ENCODE measurements around the gene BRSK1. TPM values are rescaled to one million over a fixed set of nuclear protein-coding genes. Genes with fewer than 3 reads are reported as not detected.

Gene BRSK1
- total RNA-seq, 1 donor from 2014 or later, result 43.4 TPM

DNA sequence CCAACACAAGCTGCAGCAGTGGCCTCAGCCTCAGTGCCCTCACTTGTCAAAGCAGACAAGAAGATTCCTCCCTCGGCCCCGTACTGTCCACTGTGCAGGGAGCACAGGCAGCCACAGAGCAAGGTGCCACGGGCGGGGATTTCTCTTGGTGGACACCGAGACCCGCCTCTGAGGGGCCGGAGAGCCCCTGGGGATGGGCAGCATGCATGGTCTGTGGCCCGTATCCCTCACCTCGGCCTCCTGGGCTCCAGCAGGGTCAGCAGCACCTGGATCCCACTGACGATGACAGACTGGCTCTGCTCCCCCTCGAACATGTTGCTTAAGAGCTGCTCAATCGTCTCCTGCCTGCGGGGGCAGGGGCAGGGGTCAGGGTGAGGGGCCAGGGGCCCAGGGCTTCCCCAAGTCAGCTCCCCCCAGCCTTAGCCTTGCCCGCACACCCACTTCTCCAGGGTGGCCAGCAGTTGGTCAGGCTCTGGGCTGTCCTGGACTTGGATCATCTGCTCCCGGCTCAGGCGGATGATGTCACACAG lies 41.8 kb upstream of the BRSK1 start:
- no peaks in the 10 kb centered on the region for H3K9me3 Mint-ChIP-seq
- no peaks in the 10 kb centered on the region for H3K27me3 Mint-ChIP-seq (ENCODE audit: low read depth)
- no peak for DNase-seq (ENCODE audit: low spot score in 2 of 2, unreplicated experiment in 2 of 2)
- TF ChIP-seq CTCF (IDR thresholded peaks at IDR 0.05; ENCODE audit: unreplicated experiment), result no peak
- H3K4me1 Mint-ChIP-seq, result no peaks in the 10 kb centered on the region
- no peak overlapping the region for H3K27ac Mint-ChIP-seq
- no peak overlapping the region for H3K4me3 Mint-ChIP-seq
- H3K36me3 Mint-ChIP-seq, result peaks cover 24% of the 10 kb centered on the region

DNA sequence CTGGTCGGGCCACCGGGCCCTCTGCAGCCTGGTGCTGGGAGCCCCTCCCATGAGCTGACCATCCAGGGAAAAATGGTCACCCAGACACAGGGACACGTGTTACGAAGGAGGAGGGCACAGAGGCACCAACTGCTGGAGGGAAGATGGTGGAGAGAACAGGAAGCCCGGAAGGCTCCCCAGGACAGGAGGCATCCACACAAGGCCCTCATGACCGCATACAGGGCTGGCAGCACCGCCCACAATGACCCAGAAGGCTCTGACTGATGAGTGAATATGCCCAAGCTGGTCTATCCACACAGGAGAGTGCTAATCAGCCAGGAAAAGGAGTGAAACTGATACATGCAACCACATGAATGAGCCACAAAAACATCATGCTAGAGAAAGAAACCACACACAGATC lies 41.3 kb upstream of the BRSK1 start:
- Mint-ChIP-seq H3K27me3 (ENCODE audit: low read depth) (no peaks in the 10 kb centered on the region), H3K27ac (no peak overlapping the region), H3K36me3 (peaks cover 19% of the 10 kb centered on the region), H3K4me1 (no peaks in the 10 kb centered on the region), H3K9me3 (no peaks in the 10 kb centered on the region), H3K4me3 (no peak overlapping the region)
- TF ChIP-seq CTCF (IDR thresholded peaks at IDR 0.05; ENCODE audit: unreplicated experiment), result no peak
- no peak for DNase-seq (ENCODE audit: low spot score in 2 of 2, unreplicated experiment in 2 of 2)

- Mint-ChIP-seq H3K9me3 (no peaks in the 10 kb centered on the region), H3K4me3 (no peak overlapping the region), H3K27me3 (ENCODE audit: low read depth) (no peaks in the 10 kb centered on the region), H3K27ac (no peak overlapping the region), H3K4me1 (no peaks in the 10 kb centered on the region), H3K36me3 (peaks cover 15% of the 10 kb centered on the region)
- no peak for DNase-seq (ENCODE audit: low spot score in 2 of 2, unreplicated experiment in 2 of 2)
- no peak for TF ChIP-seq CTCF (IDR thresholded peaks at IDR 0.05; ENCODE audit: unreplicated experiment)
Measured at GRCh38 chr19:55244004-55244680, 39.7 kb upstream of the BRSK1 start.

DNA sequence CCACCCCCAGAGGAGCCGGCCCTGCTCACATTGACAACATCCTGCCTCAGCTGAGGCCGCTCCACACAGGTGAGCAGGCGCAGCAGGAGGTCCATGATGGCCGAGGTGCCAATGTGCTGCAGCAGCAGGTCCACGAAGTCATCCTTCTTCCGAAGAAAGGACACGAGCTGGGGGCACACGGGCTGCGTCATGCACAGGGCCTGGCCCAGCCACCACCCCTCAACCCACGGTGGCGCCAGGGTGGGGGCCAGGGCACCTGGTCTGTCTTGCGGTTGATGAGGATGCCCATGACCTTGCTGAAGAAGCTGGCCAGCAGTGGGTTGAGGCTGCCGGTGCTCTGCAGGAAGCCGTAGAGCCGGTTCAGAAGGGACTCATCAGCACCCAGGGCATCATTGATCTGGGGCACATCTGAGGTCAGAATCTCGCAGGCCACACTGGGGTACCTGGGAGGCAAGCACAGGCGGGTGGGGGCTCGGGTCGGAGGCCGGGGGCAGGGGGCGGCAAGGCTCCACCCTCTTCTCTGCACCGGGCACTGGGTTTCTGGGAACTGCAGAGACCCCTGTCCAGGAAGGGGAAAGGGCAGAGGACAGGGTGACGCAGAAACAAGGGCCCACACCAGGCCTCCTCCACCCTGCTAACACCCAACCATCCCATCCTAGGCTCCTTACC lies 38.4 kb upstream of the BRSK1 start:
- no peak for TF ChIP-seq CTCF (IDR thresholded peaks at IDR 0.05; ENCODE audit: unreplicated experiment)
- no peak overlapping the region for H3K4me3 Mint-ChIP-seq
- no peaks in the 10 kb centered on the region for H3K9me3 Mint-ChIP-seq
- H3K27me3 Mint-ChIP-seq (ENCODE audit: low read depth), result no peaks in the 10 kb centered on the region
- DNase-seq (ENCODE audit: low spot score in 2 of 2, unreplicated experiment in 2 of 2), result no peak
- H3K36me3 Mint-ChIP-seq, result peaks cover 12% of the 10 kb centered on the region
- H3K4me1 Mint-ChIP-seq, result no peaks in the 10 kb centered on the region
- no peak overlapping the region for H3K27ac Mint-ChIP-seq

- no peak for TF ChIP-seq CTCF (IDR thresholded peaks at IDR 0.05; ENCODE audit: unreplicated experiment)
- DNase-seq (ENCODE audit: low spot score in 2 of 2, unreplicated experiment in 2 of 2), result no peak
- Mint-ChIP-seq H3K4me3 (no peak overlapping the region), H3K27ac (no peak overlapping the region), H3K27me3 (ENCODE audit: low read depth) (no peaks in the 10 kb centered on the region), H3K4me1 (peaks cover 3% of the 10 kb centered on the region), H3K9me3 (no peaks in the 10 kb centered on the region), H3K36me3 (peaks cover 7% of the 10 kb centered on the region)
Measured at GRCh38 chr19:55246462-55247451, 37.0 kb upstream of the BRSK1 start.

Measured in mesothelial cell of epicardium (in vitro differentiated cells).